K562 (cell line): Measurements from ENCODE around the gene CFAP92. TPM values are rescaled to one million over a fixed set of nuclear protein-coding genes. Genes with fewer than 3 reads are reported as not detected.

ENCODE experiments used
- ATAC-seq: fragments of 200-7000 bp; cut with Tn5 transposase; 3 replicates; pipeline ENCODE4 v1.9.1; 2020; ENCODE audit warnings: moderate library complexity
- BruUV-seq: library from RNA; stranded (reverse); fragments of 400-500 nt; replicated peaks from 2 replicates; lab custom pipeline; 2021; lab: Mats Ljungman, UMichigan
- CTCF ChIA-PET: fragments of 300-600 bp; formaldehyde crosslinking; extraction: SDS; loops from one replicate; lab custom pipeline; 2021; ENCODE audit warnings: low intra/inter-chr PET ratio; lab: Yijun Ruan, JAX
- POLR2A ChIA-PET: fragments of 300-600, 350-650 bp; sonication (Branson Sonifier 250); formaldehyde crosslinking; extraction: SDS; loops from one replicate; lab custom pipeline; 2021; ENCODE audit warnings: antibody characterized with exemption, inconsistent platforms; lab: Yijun Ruan, JAX
- DNase-seq, 4 experiments: peaks; one replicate each; pipeline versions ENCODE4 v3.0.0 to v3.0.0-alpha.2; 2011 to 2018; ENCODE audit warnings: low spot score in 3 of 4, mixed read lengths in 3 of 4; ENCODE audit errors: extremely low read depth in 1 of 4
- FAIRE-seq: peaks from 2 replicates; lab custom pipeline; 2011; peaks lifted over from hg19 to GRCh38; lab: Jason Lieb, UNC
- H2AFZ ChIP-seq: 2 replicates; pipeline ENCODE4 v1.6.0; 2011; ENCODE audit warnings: low read depth, low read length, control low read depth, inconsistent platforms
- H3K27ac ChIP-seq: fragments of 200-600 bp; 3 replicates; pipeline ENCODE4 v1.8.0; 2011; ENCODE audit warnings: low read depth, mild to moderate bottlenecking, control low read depth, inconsistent platforms, low read length, moderate library complexity, mixed read lengths; ENCODE audit errors: extremely low read depth
- H3K27me3 ChIP-seq, 2 experiments: fragments of 300-600 bp in 1 of 2; 2 replicates in 1 of 2; 3 replicates in 1 of 2; pipeline versions ENCODE4 v1.6.0 to v1.8.0; 2011; ENCODE audit warnings: inconsistent platforms in 2 of 2, low read length in 2 of 2, mild to moderate bottlenecking in 1 of 2, mixed read lengths in 1 of 2, moderate library complexity in 1 of 2; ENCODE audit not compliant: control insufficient read depth in 2 of 2, insufficient read depth in 2 of 2
- H3K36me3 ChIP-seq: fragments of 300-600 bp; 3 replicates; pipeline ENCODE4 v1.8.0; 2011; ENCODE audit warnings: mild to moderate bottlenecking, low read length, inconsistent platforms; ENCODE audit not compliant: control insufficient read depth, insufficient read depth
- H3K4me1 ChIP-seq, 2 experiments: fragments of 200-600 bp in 1 of 2; replicated peaks in 1 of 2; 2 replicates in 1 of 2; 3 replicates in 1 of 2; pipeline versions ENCODE4 v1.5.1 to v1.8.0; 2011; ENCODE audit warnings: inconsistent platforms in 2 of 2, low read length in 2 of 2, mild to moderate bottlenecking in 1 of 2, mixed read lengths in 1 of 2, moderate library complexity in 1 of 2; ENCODE audit not compliant: control insufficient read depth in 2 of 2, insufficient read depth in 2 of 2
- H3K4me2 ChIP-seq: 2 replicates; pipeline ENCODE4 v1.6.1; 2011; ENCODE audit warnings: low read length, control low read depth, inconsistent platforms, mixed read lengths; ENCODE audit not compliant: insufficient read depth
- H3K4me3 ChIP-seq: fragments of 200-600 bp; sonication (generic), shearing (Covaris generic); 2 replicates; pipeline ENCODE4 v1.5.1; 2016; ENCODE audit warnings: control low read depth, inconsistent platforms
- H3K79me2 ChIP-seq: fragments of 200-600 bp; 3 replicates; pipeline ENCODE4 v1.8.0; 2011; ENCODE audit warnings: low read length, inconsistent platforms; ENCODE audit not compliant: control insufficient read depth, insufficient read depth
- H3K9ac ChIP-seq, 2 experiments: 2 replicates each; pipeline versions ENCODE4 v1.6.0 to v1.6.1; 2011; ENCODE audit warnings: low read depth in 2 of 2, low read length in 2 of 2, control low read depth in 1 of 2, inconsistent platforms in 1 of 2, mild to moderate bottlenecking in 1 of 2, mixed read lengths in 1 of 2; ENCODE audit not compliant: insufficient read depth in 1 of 2
- H3K9me1 ChIP-seq: one replicate; pipeline ENCODE4 v1.6.0; 2011; ENCODE audit warnings: inconsistent platforms, mild to moderate bottlenecking, low read length, moderate library complexity; ENCODE audit not compliant: control insufficient read depth, insufficient read depth
- H3K9me3 ChIP-seq: replicated peaks from 2 replicates; pipeline ENCODE4 v1.5.1; 2011; ENCODE audit warnings: low read depth, low read length, inconsistent platforms; ENCODE audit not compliant: control insufficient read depth, insufficient read depth
- H4K20me1 ChIP-seq: replicated peaks from 2 replicates; pipeline ENCODE4 v1.6.1; 2011; ENCODE audit warnings: low read length, inconsistent platforms, mixed read lengths; ENCODE audit not compliant: control insufficient read depth, insufficient read depth
- CBFA2T2 ChIP-seq: fragments of 450-650 bp; conservative IDR thresholded peaks from 2 replicates; pipeline ENCODE4 v1.6.1; 2017; ENCODE audit warnings: mild to moderate bottlenecking
- E2F3 ChIP-seq: fragments of 250-450 bp; sonication (Bioruptor Pico); IDR thresholded peaks from 2 replicates; pipeline ENCODE4 v1.4.0; 2020; ENCODE audit warnings: mild to moderate bottlenecking
- ID3 ChIP-seq, 2 experiments: fragments of 250-450 bp in 1 of 2; fragments of 450-650 bp in 1 of 2; sonication (Bioruptor Pico) in 1 of 2; IDR thresholded peaks; 2 replicates each; pipeline versions ENCODE4 v1.6.1 to v1.8.0; 2016 to 2021; ENCODE audit warnings: mild to moderate bottlenecking in 2 of 2, moderate library complexity in 2 of 2, missing compliant biosample characterization in 1 of 2, missing genetic modification characterization in 1 of 2
- RBM39 ChIP-seq: fragments of 200-400 bp; formaldehyde crosslinking; optimal IDR thresholded peaks from 2 replicates; pipeline ENCODE3; 2018; ENCODE audit warnings: low read depth, low read length
- TFAP4 ChIP-seq: sonication (generic); formaldehyde crosslinking; IDR thresholded peaks from 2 replicates; pipeline ENCODE4 v1.8.0; 2022; ENCODE audit warnings: missing genetic modification reagents, mild to moderate bottlenecking, moderate library complexity, borderline replicate concordance
- ZFP30 ChIP-seq: fragments of 250-450 bp; sonication (Bioruptor Pico); IDR thresholded peaks from 2 replicates; pipeline ENCODE4 v1.8.0; 2022; ENCODE audit warnings: moderate library complexity, mild to moderate bottlenecking, inconsistent platforms, borderline replicate concordance
- WGBS: fragments of 100-300 bp; shearing (Covaris generic); methylation state at CpG from one replicate; pipeline ENCODE4 v1.1.6; 2016; ENCODE audit warnings: low coverage, mixed read lengths; ENCODE audit not compliant: insufficient coverage; ENCODE audit errors: missing lambda C conversion rate; 5-methylcytosine and 5-hydroxymethylcytosine counted together
- in situ Hi-C: fragments of 300-500 bp; cut with MboI; formaldehyde crosslinking; loops from 4 replicates; pipeline ENCODE4 v1.15.0; 2018; ENCODE audit warnings: inconsistent platforms, mixed read lengths
- intact Hi-C: fragments of 100-400 bp; cut with micrococcal nuclease; formaldehyde crosslinking; loops from 2 replicates; pipeline ENCODE4 v1.14.2; 2022
- polyA plus RNA-seq, 8 experiments: library from polyadenylated mRNA; depleted of rRNA in 4 of 8; stranded (reverse) in 5 of 8; unstranded in 3 of 8; fragments of >200 nt; fragmentation: Nextera tagmentation in 2 of 8; fragmentation: Illumina TruSeq in 1 of 8; extraction: Ambion mirVana in 2 of 8; extraction: Trizol in 1 of 8; gene quantifications; 2 replicates each; pipeline versions ENCODE4 v1.2.1 to v1.2.3, GENCODE V29; 2011 to 2014; ENCODE audit warnings: inconsistent platforms in 1 of 8, missing spikeins in 1 of 8
- total RNA-seq, 7 experiments: library from RNA; depleted of rRNA in 6 of 7; stranded (reverse); fragments of >200 nt in 6 of 7; fragmentation: Illumina TruSeq in 2 of 7; extraction: Trizol in 2 of 7; gene quantifications; 2 replicates each; pipeline versions ENCODE4 v1.2.1 to v1.2.3, GENCODE V29; 2011 to 2021; ENCODE audit warnings: low replicate concordance in 1 of 7
- TF ChIP-seq, protein P1 (sequence below): fragments of 250-450 bp; sonication (Bioruptor Pico); IDR thresholded peaks from 2 replicates; pipeline ENCODE4 v1.6.1; 2021; ENCODE audit warnings: mild to moderate bottlenecking

The CFAP92 gene
- total and polyA plus RNA-seq, 9 of the 15 experiments (the other 6 are each of a cell fraction or from before 2014, with no cell fraction given): 0.06 to 0.62 (median 0.36) TPM

DNA sequence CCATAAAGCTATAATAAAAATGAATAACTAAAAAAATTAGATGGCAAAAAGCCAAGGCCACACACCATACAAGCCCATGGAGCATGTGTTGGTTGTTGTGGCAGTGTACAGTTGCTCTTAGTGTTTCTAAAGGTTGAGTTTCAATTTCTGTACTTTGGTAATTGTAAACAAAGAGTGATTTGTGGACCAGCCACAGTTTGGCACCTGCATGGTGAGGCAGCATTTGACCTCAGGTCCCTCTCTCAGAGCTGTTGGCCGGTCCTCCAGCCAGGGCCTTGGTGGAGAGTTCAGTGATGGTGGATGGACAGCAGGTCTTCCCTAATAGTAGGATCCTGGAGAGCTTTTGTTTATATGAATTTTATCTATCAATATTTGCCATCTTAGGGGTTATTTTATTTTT is 108.9 kb downstream of the CFAP92 start (continued):
- TF ChIP-seq ZFP30: no peak
- TF ChIP-seq, all 486 proteins: peak for 0

GRCh38 chr3:128882719-128883118 is 111.2 kb downstream of the CFAP92 start:
- FAIRE-seq: no peak
- ChIA-PET CTCF (no interaction called here), POLR2A (interaction anchor here (0.7 kb wide), 1 partner anchor 10 kb away, joined by 3 read pairs; no protein-coding TSS in a partner anchor)
- Histone ChIP-seq H3K4me2 (no peak overlapping the region), H3K4me3 (no peak overlapping the region), H3K27me3 (no peaks in the 10 kb centered on the region), H3K79me2 (peaks cover 59% of the 10 kb centered on the region), H3K4me1 (peaks cover 6 to 12% of the 10 kb centered on the region in 2 experiments; a peak in 3 of 5 replicates), H3K9me3 (no peaks in the 10 kb centered on the region), H3K27ac (no peak overlapping the region), H4K20me1 (no peaks in the 10 kb centered on the region), H3K9me1 (no peaks in the 10 kb centered on the region), H3K36me3 (peaks cover 52% of the 10 kb centered on the region; the same call in 2 of the 3 replicates), H3K9ac (no peak overlapping the region), H2AFZ (no peak overlapping the region)
- in situ Hi-C loops: no loop called here
- DNase-seq: no peak
- TF ChIP-seq E2F3 (CRISPR knock-in tag) (no peak), CBFA2T2 (no peak), ID3 (CRISPR knock-in tag; IDR thresholded peaks at IDR 0.05) (no peak), ID3 (tag; IDR thresholded peaks at IDR 0.05) (no peak), TFAP4 (no peak), RBM39 (no peak)
- TF ChIP-seq, protein P1, sequence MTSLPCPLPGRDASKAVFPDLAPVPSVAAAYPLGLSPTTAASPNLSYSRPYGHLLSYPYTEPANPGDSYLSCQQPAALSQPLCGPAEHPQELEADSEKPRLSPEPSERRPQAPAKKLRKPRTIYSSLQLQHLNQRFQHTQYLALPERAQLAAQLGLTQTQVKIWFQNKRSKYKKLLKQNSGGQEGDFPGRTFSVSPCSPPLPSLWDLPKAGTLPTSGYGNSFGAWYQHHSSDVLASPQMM: no peak
- no peak for ATAC-seq
- intact Hi-C loops: no loop called here
- WGBS: 22% methylated on average over 1 of the region's 1 CpG
- no TSS peak for BruUV-seq
